ENCODE measurements around the gene SCFD2.

Gene SCFD2

DNA sequence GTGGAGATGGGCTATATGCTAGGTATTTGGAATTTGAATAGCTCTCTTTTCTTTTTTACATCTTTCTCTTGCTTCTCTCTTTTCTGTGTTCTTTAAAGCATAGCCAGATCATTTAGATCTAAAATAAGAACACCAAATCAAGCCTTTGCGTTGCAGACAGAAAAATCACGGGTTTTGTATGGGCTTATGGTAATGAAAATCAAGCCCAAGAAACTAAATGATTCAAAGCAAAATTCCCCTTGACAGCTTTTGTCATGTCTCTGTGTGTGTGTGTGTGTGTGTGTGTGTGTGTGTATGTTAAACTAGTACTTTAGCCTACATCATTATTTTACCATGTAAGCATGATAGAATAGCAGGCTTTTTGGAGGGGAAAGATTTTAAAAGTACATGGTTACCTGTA, 505.5 kb downstream of the SCFD2 start:
- Histone ChIP-seq H3K36me3 (ENCODE audit: control insufficient read depth, insufficient read depth, low read length) (no peaks in the 10 kb centered on the region), H3K27me3 (replicated peaks; ENCODE audit: control insufficient read depth, insufficient read depth, low read length) (no peaks in the 10 kb centered on the region; the same call in 1 of the 2 replicates), H3K4me3 (replicated peaks; ENCODE audit: low read depth, low read length) (no peak overlapping the region)
- TF ChIP-seq, protein P1, sequence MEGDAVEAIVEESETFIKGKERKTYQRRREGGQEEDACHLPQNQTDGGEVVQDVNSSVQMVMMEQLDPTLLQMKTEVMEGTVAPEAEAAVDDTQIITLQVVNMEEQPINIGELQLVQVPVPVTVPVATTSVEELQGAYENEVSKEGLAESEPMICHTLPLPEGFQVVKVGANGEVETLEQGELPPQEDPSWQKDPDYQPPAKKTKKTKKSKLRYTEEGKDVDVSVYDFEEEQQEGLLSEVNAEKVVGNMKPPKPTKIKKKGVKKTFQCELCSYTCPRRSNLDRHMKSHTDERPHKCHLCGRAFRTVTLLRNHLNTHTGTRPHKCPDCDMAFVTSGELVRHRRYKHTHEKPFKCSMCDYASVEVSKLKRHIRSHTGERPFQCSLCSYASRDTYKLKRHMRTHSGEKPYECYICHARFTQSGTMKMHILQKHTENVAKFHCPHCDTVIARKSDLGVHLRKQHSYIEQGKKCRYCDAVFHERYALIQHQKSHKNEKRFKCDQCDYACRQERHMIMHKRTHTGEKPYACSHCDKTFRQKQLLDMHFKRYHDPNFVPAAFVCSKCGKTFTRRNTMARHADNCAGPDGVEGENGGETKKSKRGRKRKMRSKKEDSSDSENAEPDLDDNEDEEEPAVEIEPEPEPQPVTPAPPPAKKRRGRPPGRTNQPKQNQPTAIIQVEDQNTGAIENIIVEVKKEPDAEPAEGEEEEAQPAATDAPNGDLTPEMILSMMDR (IDR thresholded peaks at IDR 0.05; ENCODE audit: insufficient read depth, low read length, poor library complexity, severe bottlenecking) = no peak
- DNase-seq (ENCODE audit: extremely low read depth, insufficient read length) = no peak

DNA sequence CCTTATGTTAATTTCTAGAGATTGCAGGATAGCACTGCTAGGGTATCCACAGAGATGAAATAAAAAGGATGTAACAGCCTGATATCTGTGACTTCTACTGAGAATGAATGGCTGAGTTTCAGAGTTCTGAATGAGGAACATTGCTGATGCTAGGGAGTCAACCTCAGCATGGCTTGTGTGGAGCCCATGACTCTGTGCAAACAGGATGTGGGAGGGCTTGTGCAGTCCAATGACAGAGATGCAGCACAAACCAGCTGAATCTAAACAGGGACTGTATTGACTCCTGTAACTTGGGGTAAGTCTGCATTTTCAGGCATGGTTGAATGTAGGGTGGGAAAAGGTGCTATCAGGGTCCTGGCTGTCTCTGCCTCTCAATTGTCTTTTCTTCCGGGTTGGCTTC, 509.1 kb downstream of the SCFD2 start:
- TF ChIP-seq, protein P1 (IDR thresholded peaks at IDR 0.05; ENCODE audit: insufficient read depth, low read length, poor library complexity, severe bottlenecking) = no peak
- Histone ChIP-seq H3K4me3 (replicated peaks; ENCODE audit: low read depth, low read length) (no peak overlapping the region), H3K36me3 (ENCODE audit: control insufficient read depth, insufficient read depth, low read length) (no peaks in the 10 kb centered on the region), H3K27me3 (replicated peaks; ENCODE audit: control insufficient read depth, insufficient read depth, low read length) (no peaks in the 10 kb centered on the region; the same call in 1 of the 2 replicates)
- DNase-seq (ENCODE audit: extremely low read depth, insufficient read length) = no peak

DNA sequence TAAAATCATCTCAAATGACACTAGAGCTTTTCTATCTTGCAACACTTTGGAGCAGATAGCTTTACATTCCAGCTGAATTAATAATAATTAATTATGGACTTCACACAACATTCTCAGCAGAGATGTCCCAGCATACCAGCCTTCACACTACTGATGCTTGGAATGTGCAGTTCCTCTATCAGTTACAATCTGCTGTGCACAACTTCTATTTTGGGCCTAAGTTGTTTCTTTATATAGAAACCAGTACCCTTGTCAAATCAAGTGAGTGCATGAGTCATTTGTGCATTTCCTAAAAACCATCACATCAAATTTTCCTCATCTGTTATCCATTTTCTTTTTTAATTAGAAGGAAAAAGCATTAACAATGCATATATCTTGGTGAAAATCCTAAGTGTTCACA, 512.5 kb downstream of the SCFD2 start:
- Histone ChIP-seq H3K27me3 (replicated peaks; ENCODE audit: control insufficient read depth, insufficient read depth, low read length) (no peaks in the 10 kb centered on the region; the same call in none of the 2 replicates), H3K4me3 (replicated peaks; ENCODE audit: low read depth, low read length) (no peak overlapping the region), H3K36me3 (ENCODE audit: control insufficient read depth, insufficient read depth, low read length) (no peaks in the 10 kb centered on the region)
- TF ChIP-seq, protein P1 (IDR thresholded peaks at IDR 0.05; ENCODE audit: insufficient read depth, low read length, poor library complexity, severe bottlenecking) = no peak
- DNase-seq (ENCODE audit: extremely low read depth, insufficient read length) = no peak

DNA sequence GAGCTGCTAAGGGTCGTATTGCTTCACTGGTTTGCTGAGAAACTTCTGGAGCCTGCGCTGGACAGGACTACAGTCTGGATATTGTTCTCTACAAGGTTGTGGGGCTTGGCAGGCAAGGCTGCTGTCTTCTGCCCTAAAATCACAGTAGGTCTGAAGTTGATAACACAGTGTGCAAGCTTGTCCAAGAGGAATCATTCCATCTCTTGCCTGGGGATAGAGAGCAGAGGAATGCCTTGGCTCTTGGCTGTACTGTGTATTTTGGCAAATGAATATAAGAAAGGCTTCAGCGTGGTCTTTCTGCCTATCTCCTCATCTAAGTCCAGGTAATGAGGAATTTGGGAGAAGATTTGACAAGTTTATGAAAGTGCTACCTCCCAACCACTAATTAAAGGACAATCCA, 513.1 kb downstream of the SCFD2 start:
- TF ChIP-seq, protein P1 (IDR thresholded peaks at IDR 0.05; ENCODE audit: insufficient read depth, low read length, poor library complexity, severe bottlenecking) = no peak
- no peak for DNase-seq (ENCODE audit: extremely low read depth, insufficient read length)
- no peaks in the 10 kb centered on the region for H3K36me3 ChIP-seq (ENCODE audit: control insufficient read depth, insufficient read depth, low read length)
- H3K4me3 ChIP-seq (replicated peaks; ENCODE audit: low read depth, low read length) = no peak overlapping the region
- H3K27me3 ChIP-seq (replicated peaks; ENCODE audit: control insufficient read depth, insufficient read depth, low read length) = no peaks in the 10 kb centered on the region; the same call in none of the 2 replicates

DNA sequence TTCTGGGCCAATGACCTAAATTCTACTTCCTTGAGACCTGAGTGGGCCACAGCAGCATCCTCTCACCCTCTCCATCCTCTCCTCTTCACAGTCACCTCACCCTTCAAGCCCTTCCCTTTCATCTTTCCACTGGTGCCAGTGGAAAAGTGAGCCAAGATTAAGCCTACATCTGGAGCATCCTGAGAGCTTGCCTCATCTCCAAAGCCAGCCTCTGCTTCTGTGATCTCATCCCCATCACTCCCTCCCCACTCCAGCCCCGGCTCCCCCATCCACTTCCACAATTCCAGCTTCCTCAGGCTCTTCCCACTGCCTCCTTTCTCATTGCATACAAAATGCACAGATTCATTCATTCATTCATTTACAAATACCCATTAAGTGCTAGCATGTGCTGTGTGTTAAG, 513.8 kb downstream of the SCFD2 start:
- DNase-seq (ENCODE audit: extremely low read depth, insufficient read length) = no peak
- Histone ChIP-seq H3K27me3 (replicated peaks; ENCODE audit: control insufficient read depth, insufficient read depth, low read length) (no peaks in the 10 kb centered on the region; the same call in none of the 2 replicates), H3K4me3 (replicated peaks; ENCODE audit: low read depth, low read length) (no peak overlapping the region), H3K36me3 (ENCODE audit: control insufficient read depth, insufficient read depth, low read length) (no peaks in the 10 kb centered on the region)
- TF ChIP-seq, protein P1 (IDR thresholded peaks at IDR 0.05; ENCODE audit: insufficient read depth, low read length, poor library complexity, severe bottlenecking) = no peak
